Neuronal stem cell (in vitro differentiated cells): ENCODE measurements around the gene ABCB9.

Experiments
- DNase-seq: peaks from one replicate; pipeline ENCODE4 v3.0.0-alpha.2; 2013; ENCODE audit warnings: low spot score
- H2AFZ ChIP-seq: one replicate; pipeline ENCODE4 v1.6.1; 2013; ENCODE audit warnings: mild to moderate bottlenecking, low read length, inconsistent platforms
- H2AK5ac ChIP-seq: 2 replicates; pipeline ENCODE4 v1.6.1; 2013; ENCODE audit warnings: low read depth, mild to moderate bottlenecking, inconsistent platforms, low read length, moderate library complexity, mixed read lengths
- H2BK120ac ChIP-seq: 2 replicates; pipeline ENCODE4 v1.6.1; 2013; ENCODE audit warnings: low read depth, mild to moderate bottlenecking, inconsistent platforms, low read length, moderate library complexity, mixed read lengths
- H2BK12ac ChIP-seq: one replicate; pipeline ENCODE4 v1.6.1; 2013; ENCODE audit warnings: low read length, inconsistent platforms
- H2BK15ac ChIP-seq: 2 replicates; pipeline ENCODE4 v1.6.1; 2013; ENCODE audit warnings: mild to moderate bottlenecking, low read length, inconsistent platforms, mixed read lengths
- H2BK5ac ChIP-seq: one replicate; pipeline ENCODE4 v1.6.1; 2013; ENCODE audit warnings: inconsistent platforms, mild to moderate bottlenecking, low read length, moderate library complexity
- H3K14ac ChIP-seq: one replicate; pipeline ENCODE4 v1.6.1; 2013; ENCODE audit warnings: low read length, inconsistent platforms
- H3K18ac ChIP-seq: 2 replicates; pipeline ENCODE4 v1.6.1; 2013; ENCODE audit warnings: low read length, inconsistent platforms
- H3K23ac ChIP-seq: 2 replicates; pipeline ENCODE4 v1.6.1; 2013; ENCODE audit warnings: low read depth, mild to moderate bottlenecking, mixed read lengths, low read length, inconsistent platforms; ENCODE audit not compliant: poor library complexity
- H3K27ac ChIP-seq: replicated peaks from 3 replicates; pipeline ENCODE4 v1.5.1; 2013; ENCODE audit warnings: low read length, inconsistent platforms
- H3K27me3 ChIP-seq, 3 experiments: 2 replicates each; pipeline ENCODE4 v1.6.1; 2013; ENCODE audit warnings: low read length in 3 of 3, mild to moderate bottlenecking in 2 of 3, inconsistent platforms in 1 of 3, low read depth in 1 of 3, mixed read lengths in 1 of 3, moderate library complexity in 1 of 3; ENCODE audit not compliant: control insufficient read depth in 3 of 3, insufficient read depth in 3 of 3
- H3K36me3 ChIP-seq, 2 donors: replicated peaks in 1 of 2; 2 replicates each; pipeline ENCODE4 v1.6.1; 2013; ENCODE audit warnings: low read length in 2 of 2; ENCODE audit not compliant: control insufficient read depth in 2 of 2, insufficient read depth in 2 of 2
- H3K4ac ChIP-seq: 2 replicates; pipeline ENCODE4 v1.6.1; 2013; ENCODE audit warnings: inconsistent platforms, mild to moderate bottlenecking, low read length, moderate library complexity
- H3K4me1 ChIP-seq, 2 donors: 1 replicate in 1 of 2; 2 replicates in 1 of 2; pipeline ENCODE4 v1.6.1; 2013; ENCODE audit warnings: low read length in 2 of 2, low read depth in 1 of 2; ENCODE audit not compliant: control insufficient read depth in 2 of 2, insufficient read depth in 1 of 2
- H3K4me2 ChIP-seq: one replicate; pipeline ENCODE4 v1.6.1; 2013; ENCODE audit warnings: mild to moderate bottlenecking, low read length, inconsistent platforms; ENCODE audit not compliant: insufficient read depth, poor library complexity, severe bottlenecking
- H3K4me3 ChIP-seq, 2 donors: 2 replicates each; pipeline ENCODE4 v1.5.1; 2013; ENCODE audit warnings: low read length in 2 of 2, mild to moderate bottlenecking in 2 of 2, inconsistent platforms in 1 of 2, moderate library complexity in 1 of 2
- H3K79me1 ChIP-seq: one replicate; pipeline ENCODE4 v1.6.1; 2013; ENCODE audit warnings: low read depth, mild to moderate bottlenecking, inconsistent platforms, low read length, moderate library complexity
- H3K9ac ChIP-seq: one replicate; pipeline ENCODE4 v1.6.1; 2013; ENCODE audit warnings: mild to moderate bottlenecking, low read depth, low read length, inconsistent platforms; ENCODE audit not compliant: poor library complexity
- H3K9me3 ChIP-seq, 2 donors: replicated peaks in 1 of 2; 2 replicates each; pipeline versions ENCODE3 to v1.6.1; 2013; ENCODE audit warnings: low read length in 2 of 2, mild to moderate bottlenecking in 2 of 2, inconsistent platforms in 1 of 2, low read depth in 1 of 2, mixed read lengths in 1 of 2, moderate library complexity in 1 of 2; ENCODE audit not compliant: control insufficient read depth in 2 of 2, insufficient read depth in 1 of 2
- H4K8ac ChIP-seq: one replicate; pipeline ENCODE4 v1.6.1; 2013; ENCODE audit warnings: low read depth, mild to moderate bottlenecking, inconsistent platforms, low read length, moderate library complexity
- H4K91ac ChIP-seq: one replicate; pipeline ENCODE4 v1.6.1; 2013; ENCODE audit warnings: low read length, low read depth, mild to moderate bottlenecking, inconsistent platforms; ENCODE audit not compliant: poor library complexity
- WGBS, 2 donors: extraction: QIAGEN DNeasy Blood & Tissue Kit; methylation state at CpG; one replicate each; pipeline ENCODE4 v1.1.7; 2013; ENCODE audit warnings: missing lambda C conversion rate in 2 of 2, mixed read lengths in 1 of 2; ENCODE audit not compliant: insufficient read length in 2 of 2, insufficient replicate concordance in 1 of 2; ENCODE audit errors: extremely low coverage in 2 of 2; 5-methylcytosine and 5-hydroxymethylcytosine counted together

Gene ABCB9

DNA sequence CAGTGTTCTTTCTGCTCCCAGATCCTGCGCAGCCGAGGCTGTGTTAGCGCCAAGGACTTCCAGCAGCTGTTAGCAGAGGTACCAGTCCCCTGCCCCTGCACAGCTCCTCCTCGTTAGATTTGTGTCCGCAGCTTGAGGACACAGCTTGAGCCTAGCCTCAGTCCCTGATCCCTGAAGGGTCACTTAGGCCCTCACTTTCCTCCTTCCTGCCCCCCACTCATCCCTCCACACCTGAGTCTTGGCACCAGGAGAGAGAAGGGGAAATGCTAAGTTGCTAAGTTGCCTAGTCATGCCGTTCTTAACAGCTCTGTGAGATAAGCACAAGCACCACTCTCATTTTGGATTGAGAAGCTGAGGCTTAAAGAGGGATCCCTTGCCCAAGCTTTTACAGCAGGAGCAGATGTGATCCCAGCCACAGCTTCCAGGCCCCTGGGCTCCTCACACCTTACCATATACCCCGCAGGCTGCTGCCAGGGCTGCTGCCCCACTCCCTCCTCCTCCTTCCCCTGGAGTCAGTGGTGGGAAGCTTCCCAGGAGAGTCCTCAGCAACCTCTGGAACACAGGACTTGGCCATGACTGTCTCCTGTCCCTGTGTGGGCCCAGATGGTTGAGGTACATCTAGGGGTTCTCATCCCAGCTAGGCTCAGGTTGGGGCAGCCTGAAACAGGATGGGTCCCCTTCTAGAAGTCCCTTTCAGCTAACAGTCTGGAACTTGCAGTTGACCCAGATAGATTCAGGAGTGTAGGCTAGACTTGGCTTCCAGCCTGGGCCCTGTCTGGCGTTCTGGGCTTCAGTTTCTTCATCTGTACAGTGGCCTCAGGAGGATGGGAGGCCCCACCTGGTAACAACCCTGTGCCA, 9.8 kb upstream of the ABCB9 start:
- no CpG with 5 or more reads among the region's 8 CpGs for WGBS, 2 donors
- H3K36me3 ChIP-seq, result peaks cover 4 to 27% of the 10 kb centered on the region in 2 donors
- no peaks in the 10 kb centered on the region for H3K9me3 ChIP-seq
- no peak overlapping the region for H2BK120ac ChIP-seq
- no peak overlapping the region for H3K4ac ChIP-seq
- no peak overlapping the region for H4K91ac ChIP-seq
- peak overlapping the region; percentile 98 for H2AFZ ChIP-seq
- H3K14ac ChIP-seq, result no peak overlapping the region
- peak overlapping the region; percentile 79 for H3K4me2 ChIP-seq
- no peaks in the 10 kb centered on the region for H3K27me3 ChIP-seq
- peak overlapping the region; percentile 99 for H2BK5ac ChIP-seq
- H3K27ac ChIP-seq, result no peak overlapping the region
- peak overlapping the region; percentile 65 for H3K23ac ChIP-seq
- peak overlapping the region; percentile 78 to 86 for H3K4me3 ChIP-seq
- H3K18ac ChIP-seq, result no peak overlapping the region
- H2BK15ac ChIP-seq, result peak overlapping the region; percentile 58
- H3K9ac ChIP-seq, result peak overlapping the region; percentile 99
- no peak for DNase-seq
- no peak overlapping the region for H4K8ac ChIP-seq
- peaks cover 9% of the 10 kb centered on the region for H3K79me1 ChIP-seq
- peaks cover 11 to 18% of the 10 kb centered on the region in 2 donors for H3K4me1 ChIP-seq
- no peak overlapping the region for H2AK5ac ChIP-seq
- no peak overlapping the region for H2BK12ac ChIP-seq

DNA sequence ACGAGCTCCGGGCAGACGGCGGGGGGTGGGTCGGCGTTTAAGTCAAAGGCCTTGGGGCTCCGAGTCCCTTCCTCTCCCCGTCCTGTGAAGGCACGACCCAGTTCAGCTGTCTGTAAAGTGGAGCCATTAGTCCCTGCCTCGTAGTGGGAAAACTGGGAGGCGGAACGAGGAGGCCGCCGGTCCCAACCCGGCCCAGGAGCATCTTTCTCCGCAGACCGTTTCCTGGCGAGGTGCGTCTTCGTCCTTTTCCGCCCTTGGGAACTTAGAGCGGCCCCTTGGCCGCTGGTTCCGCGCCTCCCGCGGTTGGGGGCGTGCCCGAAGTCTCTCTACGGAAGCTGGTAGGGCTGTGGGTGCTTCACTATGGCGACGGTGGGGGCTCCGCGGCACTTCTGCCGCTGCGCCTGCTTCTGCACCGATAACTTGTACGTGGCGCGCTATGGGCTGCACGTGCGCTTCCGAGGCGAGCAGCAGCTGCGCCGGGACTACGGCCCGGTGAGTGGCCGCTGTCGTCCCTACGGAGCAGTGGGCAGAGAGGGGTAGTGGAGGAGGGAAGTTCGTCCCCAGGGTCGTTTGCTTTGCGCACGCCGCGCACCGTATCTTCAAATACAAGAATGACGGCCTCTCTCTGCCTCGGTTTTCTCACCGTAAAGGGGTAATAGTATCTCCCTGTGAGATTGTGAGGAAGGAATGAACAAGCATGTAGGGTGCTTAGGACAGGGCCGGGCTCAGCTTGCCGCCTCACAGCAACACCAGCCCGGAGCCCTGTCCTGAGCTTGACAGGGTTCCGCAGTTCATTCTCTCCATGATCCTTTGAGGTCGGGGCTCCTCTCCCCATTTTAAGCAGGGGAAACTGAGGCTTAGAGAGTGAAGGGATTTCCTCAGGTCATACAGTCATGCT, 8.9 kb upstream of the ABCB9 start, which contains the start of gene OGFOD2:
TSS of gene OGFOD2 (plus strand) at position 353 of the 898 bp plus-strand sequence. CDS start at position 361, 8 bp downstream.
- DNase-seq, result peak; percentile 85
- no peaks in the 10 kb centered on the region for H3K27me3 ChIP-seq

DNA sequence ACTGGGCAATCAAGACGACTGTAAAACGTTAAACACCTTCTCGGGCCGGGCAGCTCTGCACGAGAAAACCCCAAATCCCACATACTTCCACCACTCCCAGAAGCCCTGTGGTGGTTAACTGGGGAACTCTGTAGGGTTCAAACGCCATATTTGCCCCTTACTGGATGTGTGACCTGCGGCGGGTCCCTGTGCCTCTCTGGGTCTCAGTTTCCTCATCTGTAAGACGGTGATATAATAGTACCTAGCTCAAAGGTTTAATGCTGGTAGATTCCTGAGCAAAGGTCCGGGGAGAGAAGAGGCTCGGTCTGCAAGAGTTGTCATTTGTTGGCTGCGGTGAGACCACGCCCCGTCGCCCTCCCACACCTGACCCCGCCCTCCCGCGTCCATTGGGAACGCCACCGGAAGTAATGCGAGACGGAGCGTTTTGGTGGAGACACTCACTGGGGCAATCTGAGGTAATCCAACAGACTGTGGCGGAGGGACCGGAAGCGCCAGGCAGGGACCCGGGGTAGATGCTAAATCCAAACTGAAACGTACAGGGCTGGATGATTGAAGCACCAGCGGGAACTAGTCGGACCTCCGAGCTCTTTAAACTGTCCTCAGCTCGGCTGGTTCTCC, 8.1 kb upstream of the ABCB9 start:
- H3K9ac ChIP-seq, result peak overlapping the region; percentile 98
- peaks cover 4 to 27% of the 10 kb centered on the region in 2 donors for H3K36me3 ChIP-seq
- peak overlapping the region; percentile 100 for H3K18ac ChIP-seq
- H2BK15ac ChIP-seq, result peak overlapping the region; percentile 98
- peak overlapping the region; percentile 100 for H2BK120ac ChIP-seq
- peak overlapping the region; percentile 99 for H2BK5ac ChIP-seq
- peak overlapping the region; percentile 84 for H2BK12ac ChIP-seq
- no CpG with 5 or more reads among the region's 32 CpGs for WGBS, 2 donors
- H2AFZ ChIP-seq, result peak overlapping the region; percentile 98
- peak overlapping the region; percentile 91 for H3K4me2 ChIP-seq
- H3K4ac ChIP-seq, result peak overlapping the region; percentile 98
- DNase-seq, result peak; percentile 98
- peak overlapping the region; percentile 83 for H3K27ac ChIP-seq
- H4K91ac ChIP-seq, result peak overlapping the region; percentile 97
- no peaks in the 10 kb centered on the region for H3K9me3 ChIP-seq
- peak overlapping the region; percentile 90 for H2AK5ac ChIP-seq
- no peak overlapping the region for H3K14ac ChIP-seq
- no peak overlapping the region for H4K8ac ChIP-seq
- peaks cover 6 to 13% of the 10 kb centered on the region in 2 donors for H3K4me1 ChIP-seq
- H3K27me3 ChIP-seq, result no peaks in the 10 kb centered on the region
- H3K23ac ChIP-seq, result peak overlapping the region; percentile 95
- peak overlapping the region; percentile 78 to 86 for H3K4me3 ChIP-seq
- H3K79me1 ChIP-seq, result peaks cover 7% of the 10 kb centered on the region

More for the DNA sequence above, 8.9 kb upstream of the ABCB9 start, which contains the start of gene OGFOD2:
- Histone ChIP-seq H3K23ac (peak within 1 kb of the TSS; percentile 95), H3K9me3 (no peaks in the 10 kb centered on the region), H2BK15ac (peak within 1 kb of the TSS; percentile 98), H2AFZ (peak within 1 kb of the TSS; percentile 98), H3K4me2 (peak within 1 kb of the TSS; percentile 91), H4K91ac (peak within 1 kb of the TSS; percentile 97), H4K8ac (no peak within 1 kb of the TSS), H3K27ac (peak within 1 kb of the TSS; percentile 83), H3K4me3 (peak within 1 kb of the TSS; percentile 78 to 86), H2BK5ac (peak within 1 kb of the TSS; percentile 99), H3K79me1 (peaks cover 7% of the 10 kb centered on the region), H3K18ac (peak within 1 kb of the TSS; percentile 100), H3K36me3 (peaks cover 4 to 27% of the 10 kb centered on the region in 2 donors), H3K4me1 (peaks cover 11 to 18% of the 10 kb centered on the region in 2 donors), H2BK120ac (peak within 1 kb of the TSS; percentile 100), H2AK5ac (peak within 1 kb of the TSS; percentile 90), H3K4ac (peak within 1 kb of the TSS; percentile 98), H3K9ac (peak within 1 kb of the TSS; percentile 99), H2BK12ac (peak within 1 kb of the TSS; percentile 84), H3K14ac (peak within 1 kb of the TSS; percentile 100)
- WGBS, 2 donors, result no CpG with 5 or more reads among the region's 66 CpGs
